Breast epithelium (tissue), 3 donors: Measurements from ENCODE around the gene PHOSPHO1.

Experiments
- POLR2A ChIP-seq: fragments of 450-650 bp; IDR thresholded peaks from one replicate; pipeline ENCODE4 v1.6.1; 2016; ENCODE audit warnings: antibody characterized with exemption, mild to moderate bottlenecking, moderate library complexity
- POLR2AphosphoS5 ChIP-seq, 3 donors: sonication (generic); formaldehyde crosslinking; IDR thresholded peaks; one replicate each; pipeline ENCODE4 v1.6.1; 2017; ENCODE audit warnings: antibody characterized with exemption in 3 of 3
- TF ChIP-seq, protein P1 (sequence below), 3 donors: fragments of 450-650 bp; IDR thresholded peaks; one replicate each; pipeline ENCODE4 v1.5.1; 2016 to 2017; ENCODE audit warnings: antibody characterized with exemption in 3 of 3, mild to moderate bottlenecking in 3 of 3, moderate library complexity in 3 of 3

DNA sequence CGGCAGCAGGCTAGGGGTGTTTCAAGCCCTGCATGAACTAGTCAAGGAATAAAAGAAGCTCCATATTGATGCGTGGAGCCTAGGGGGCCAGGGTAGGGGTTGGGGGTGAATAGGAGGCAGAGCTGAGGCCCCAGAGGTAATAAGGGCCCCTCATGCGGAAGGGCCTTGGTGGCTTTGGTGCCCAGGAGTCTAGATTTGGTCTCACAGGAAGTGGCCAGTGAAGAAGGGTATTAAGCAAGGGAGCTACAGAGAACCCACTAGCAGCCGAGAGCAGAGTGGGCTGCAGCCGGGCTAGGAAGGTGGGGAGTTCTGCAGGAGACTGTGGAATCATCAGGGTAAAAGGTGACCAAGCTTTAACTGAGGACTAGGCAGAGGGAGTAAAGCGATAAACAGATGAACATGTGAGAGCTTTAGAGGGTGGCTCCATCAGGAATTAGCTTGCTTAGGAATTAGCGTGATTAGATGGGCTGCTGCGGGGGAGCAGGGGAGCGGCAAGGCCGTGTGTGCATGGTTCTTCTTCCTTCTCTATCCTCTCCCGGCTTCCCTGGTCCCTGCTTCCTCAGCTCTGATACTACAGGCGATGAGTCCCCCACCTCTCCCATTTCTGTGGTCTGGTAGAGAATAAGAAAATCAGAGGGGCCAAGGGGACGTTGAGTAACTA, 30.0 kb downstream of the PHOSPHO1 start:
- TF ChIP-seq, protein P1, sequence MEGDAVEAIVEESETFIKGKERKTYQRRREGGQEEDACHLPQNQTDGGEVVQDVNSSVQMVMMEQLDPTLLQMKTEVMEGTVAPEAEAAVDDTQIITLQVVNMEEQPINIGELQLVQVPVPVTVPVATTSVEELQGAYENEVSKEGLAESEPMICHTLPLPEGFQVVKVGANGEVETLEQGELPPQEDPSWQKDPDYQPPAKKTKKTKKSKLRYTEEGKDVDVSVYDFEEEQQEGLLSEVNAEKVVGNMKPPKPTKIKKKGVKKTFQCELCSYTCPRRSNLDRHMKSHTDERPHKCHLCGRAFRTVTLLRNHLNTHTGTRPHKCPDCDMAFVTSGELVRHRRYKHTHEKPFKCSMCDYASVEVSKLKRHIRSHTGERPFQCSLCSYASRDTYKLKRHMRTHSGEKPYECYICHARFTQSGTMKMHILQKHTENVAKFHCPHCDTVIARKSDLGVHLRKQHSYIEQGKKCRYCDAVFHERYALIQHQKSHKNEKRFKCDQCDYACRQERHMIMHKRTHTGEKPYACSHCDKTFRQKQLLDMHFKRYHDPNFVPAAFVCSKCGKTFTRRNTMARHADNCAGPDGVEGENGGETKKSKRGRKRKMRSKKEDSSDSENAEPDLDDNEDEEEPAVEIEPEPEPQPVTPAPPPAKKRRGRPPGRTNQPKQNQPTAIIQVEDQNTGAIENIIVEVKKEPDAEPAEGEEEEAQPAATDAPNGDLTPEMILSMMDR (IDR thresholded peaks at IDR 0.05): no peak
- TF ChIP-seq POLR2A (no peak), POLR2AphosphoS5 (IDR thresholded peaks at IDR 0.05) (no peak)
